Activated B cell treated with CpG ODN at 0.5 μM for 24 hours (primary cell): Measurements from ENCODE around the gene CCDC198. TPM values are rescaled to one million over a fixed set of nuclear protein-coding genes. Genes with fewer than 3 reads are reported as not detected.

Experiments
- ATAC-seq: fragments of 200-7000 bp; cut with Tn5 transposase; one replicate; pipeline ENCODE4 v1.10.0; 2021; ENCODE audit warnings: low read depth, mild to moderate bottlenecking, moderate library complexity
- CTCF ChIA-PET: fragments of 350-600 bp; sonication (Branson Sonifier 250); formaldehyde crosslinking; loops from one replicate; lab custom pipeline; 2021; ENCODE audit warnings: antibody characterized with exemption; lab: Charles Lee
- POLR2A ChIA-PET: fragments of 350-600 bp; sonication (Branson Sonifier 250); formaldehyde crosslinking; loops from one replicate; lab custom pipeline; 2021; ENCODE audit warnings: antibody characterized with exemption; lab: Charles Lee
- DNase-seq: peaks from one replicate; pipeline ENCODE4 v3.0.0; 2022
- H3K27ac Mint-ChIP-seq: one replicate; pipeline ENCODE4 v1.8.0; 2020; ENCODE audit warnings: mixed read lengths
- H3K27me3 Mint-ChIP-seq: one replicate; pipeline ENCODE4 v1.8.0; 2021; ENCODE audit warnings: mixed read lengths
- H3K36me3 Mint-ChIP-seq: one replicate; pipeline ENCODE4 v1.8.0; 2021; ENCODE audit warnings: low read depth, mixed read lengths
- H3K4me1 Mint-ChIP-seq: one replicate; pipeline ENCODE4 v1.8.0; 2021; ENCODE audit warnings: mixed read lengths
- H3K4me3 Mint-ChIP-seq: one replicate; pipeline ENCODE4 v1.8.0; 2020; ENCODE audit warnings: mild to moderate bottlenecking, mixed read lengths
- H3K9me3 Mint-ChIP-seq: one replicate; pipeline ENCODE4 v1.8.0; 2020; ENCODE audit warnings: mixed read lengths
- CTCF ChIP-seq: fragments of 200-600 bp; IDR thresholded peaks from one replicate; pipeline ENCODE4 v1.8.0; 2022; ENCODE audit warnings: antibody characterized with exemption, mild to moderate bottlenecking
- intact Hi-C: fragments of 100-400 bp; cut with micrococcal nuclease; formaldehyde crosslinking; loops from one replicate; pipeline ENCODE4 v1.15.1; 2024
- total RNA-seq: library from RNA; stranded (reverse); gene quantifications from 2 replicates; pipeline ENCODE4 v1.2.3, GENCODE V29; 2022

Gene CCDC198
- total RNA-seq, 1 donor from 2014 or later: not detected

- Mint-ChIP-seq H3K4me3 (no peak overlapping the region), H3K9me3 (peaks cover 3% of the 10 kb centered on the region), H3K36me3 (no peaks in the 10 kb centered on the region), H3K4me1 (no peaks in the 10 kb centered on the region), H3K27ac (no peak overlapping the region), H3K27me3 (peaks cover 17% of the 10 kb centered on the region)
- intact Hi-C loops: loop anchor here (1.0 to 2.0 kb wide), 2 partner anchors 585 to 680 kb away; no protein-coding TSS in a partner anchor
- no peak for ATAC-seq
- ChIA-PET CTCF (no interaction called here), POLR2A (no interaction called here)
- no peak for DNase-seq
- TF ChIP-seq CTCF: no peak
Measured at GRCh38 chr14:57486767-57487379, 6.8 kb downstream of the CCDC198 start.

GRCh38 chr14:57485635-57486034, 8.0 kb downstream of the CCDC198 start:
- no peak for DNase-seq
- ChIA-PET CTCF (no interaction called here), POLR2A (no interaction called here)
- H3K4me3 Mint-ChIP-seq: no peak overlapping the region
- no peaks in the 10 kb centered on the region for H3K4me1 Mint-ChIP-seq
- no peaks in the 10 kb centered on the region for H3K36me3 Mint-ChIP-seq
- TF ChIP-seq CTCF: no peak
- peaks cover 3% of the 10 kb centered on the region for H3K9me3 Mint-ChIP-seq
- no peak overlapping the region for H3K27ac Mint-ChIP-seq
- intact Hi-C loops: loop anchor here (1.0 to 2.0 kb wide), 2 partner anchors 587 to 681 kb away; no protein-coding TSS in a partner anchor
- peak; percentile 42 for ATAC-seq
- H3K27me3 Mint-ChIP-seq: peaks cover 17% of the 10 kb centered on the region

GRCh38 chr14:57482120-57482519, 11.5 kb downstream of the CCDC198 start:
- DNase-seq: no peak
- no peaks in the 10 kb centered on the region for H3K9me3 Mint-ChIP-seq
- no peak overlapping the region for H3K4me3 Mint-ChIP-seq
- no peaks in the 10 kb centered on the region for H3K36me3 Mint-ChIP-seq
- peaks cover 8% of the 10 kb centered on the region for H3K27me3 Mint-ChIP-seq
- no peak for TF ChIP-seq CTCF
- no peak for ATAC-seq
- intact Hi-C loops: no loop called here
- ChIA-PET POLR2A (no interaction called here), CTCF (no interaction called here)
- no peaks in the 10 kb centered on the region for H3K4me1 Mint-ChIP-seq
- no peak overlapping the region for H3K27ac Mint-ChIP-seq

- Mint-ChIP-seq H3K4me1 (no peaks in the 10 kb centered on the region), H3K9me3 (no peaks in the 10 kb centered on the region), H3K36me3 (no peaks in the 10 kb centered on the region), H3K27me3 (peaks cover 8% of the 10 kb centered on the region), H3K27ac (no peak overlapping the region), H3K4me3 (no peak overlapping the region)
- intact Hi-C loops: no loop called here
- ATAC-seq (no peak), DNase-seq (no peak)
- CTCF ChIA-PET: no interaction called here
- POLR2A ChIA-PET: no interaction called here
- TF ChIP-seq CTCF: no peak
Measured at GRCh38 chr14:57480051-57480450, 13.6 kb downstream of the CCDC198 start.

GRCh38 chr14:57479197-57479596, 14.5 kb downstream of the CCDC198 start:
- no peaks in the 10 kb centered on the region for H3K9me3 Mint-ChIP-seq
- DNase-seq (no peak), ATAC-seq (no peak)
- intact Hi-C loops: no loop called here
- H3K27me3 Mint-ChIP-seq: peaks cover 8% of the 10 kb centered on the region
- H3K27ac Mint-ChIP-seq: no peak overlapping the region
- H3K4me3 Mint-ChIP-seq: no peak overlapping the region
- no peaks in the 10 kb centered on the region for H3K4me1 Mint-ChIP-seq
- ChIA-PET POLR2A (no interaction called here), CTCF (no interaction called here)
- no peaks in the 10 kb centered on the region for H3K36me3 Mint-ChIP-seq
- no peak for TF ChIP-seq CTCF
